ENCODE measurements around the gene FOXP1. TPM values are rescaled to one million over a fixed set of nuclear protein-coding genes. Genes with fewer than 3 reads are reported as not detected.

The FOXP1 gene
- total RNA-seq, 2 donors from 2014 or later, result 101 to 171 TPM

- peak overlapping the region; percentile 8 for H3K27ac Mint-ChIP-seq
- peaks cover 22% of the 10 kb centered on the region for H3K4me1 Mint-ChIP-seq
- H3K36me3 Mint-ChIP-seq (ENCODE audit: low read depth), result peaks cover 26% of the 10 kb centered on the region
- ATAC-seq (replicated peaks), result no peak
- H3K27me3 Mint-ChIP-seq, result no peaks in the 10 kb centered on the region
- H3K4me3 Mint-ChIP-seq, result no peak overlapping the region
- peaks cover 3% of the 10 kb centered on the region for H3K9me3 Mint-ChIP-seq
Observed at GRCh38 chr3:71163198-71163918, 420.2 kb downstream of the FOXP1 start.

GRCh38 chr3:71162221-71162620 is 421.3 kb downstream of the FOXP1 start:
- no peak overlapping the region for H3K4me3 Mint-ChIP-seq
- H3K4me1 Mint-ChIP-seq, result peaks cover 22% of the 10 kb centered on the region
- no peak for ATAC-seq (replicated peaks)
- no peak overlapping the region for H3K27ac Mint-ChIP-seq
- peaks cover 3% of the 10 kb centered on the region for H3K9me3 Mint-ChIP-seq
- H3K36me3 Mint-ChIP-seq (ENCODE audit: low read depth), result peaks cover 19% of the 10 kb centered on the region
- H3K27me3 Mint-ChIP-seq, result no peaks in the 10 kb centered on the region

DNA sequence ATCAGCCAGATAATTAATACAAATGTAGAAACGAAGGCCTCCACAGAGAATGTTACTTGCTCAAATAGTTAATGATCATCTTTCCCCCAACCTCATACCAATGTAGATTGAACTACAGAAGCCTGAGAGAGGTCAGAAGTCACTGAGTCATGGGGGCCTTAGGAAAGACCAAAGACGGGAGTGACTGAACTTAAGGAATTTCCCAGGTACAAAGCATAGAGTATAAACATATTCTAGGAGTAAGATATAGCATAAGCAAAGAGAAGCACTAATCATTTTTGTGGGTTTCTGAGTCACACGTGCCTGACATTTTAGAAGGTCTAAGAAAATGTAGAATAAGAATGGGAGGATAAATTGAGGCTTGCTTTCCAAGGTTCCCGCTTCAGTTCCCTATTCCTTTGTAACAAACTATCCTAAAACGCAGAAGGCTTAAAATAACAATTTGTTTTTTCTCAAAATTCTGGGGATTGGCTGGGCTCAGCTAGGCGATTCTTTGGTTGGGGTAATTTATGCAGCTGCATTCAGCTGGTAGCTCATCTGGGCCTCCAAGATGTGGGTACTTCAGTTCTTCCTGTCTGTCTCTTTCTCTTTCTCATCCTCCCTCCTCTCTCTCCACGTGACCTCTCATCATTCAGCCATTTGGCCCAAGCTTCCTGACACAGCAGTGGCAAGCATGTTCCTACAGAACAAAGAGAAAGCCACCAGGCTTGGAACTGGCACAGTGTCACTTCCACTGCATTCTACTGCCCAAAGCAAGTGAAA is 422.6 kb downstream of the FOXP1 start:
- H3K9me3 Mint-ChIP-seq, result peaks cover 3% of the 10 kb centered on the region

GRCh38 chr3:71156062-71156665 is 427.4 kb downstream of the FOXP1 start:
- H3K4me3 Mint-ChIP-seq, result no peak overlapping the region
- H3K27ac Mint-ChIP-seq, result peak overlapping the region; percentile 23
- peaks cover 4% of the 10 kb centered on the region for H3K36me3 Mint-ChIP-seq (ENCODE audit: low read depth)
- no peak for ATAC-seq (replicated peaks)
- peaks cover 14% of the 10 kb centered on the region for H3K4me1 Mint-ChIP-seq
- no peaks in the 10 kb centered on the region for H3K27me3 Mint-ChIP-seq
- peaks cover under 1% of the 10 kb centered on the region for H3K9me3 Mint-ChIP-seq

More for the DNA sequence above, 422.6 kb downstream of the FOXP1 start:
- peak overlapping the region; percentile 11 for H3K27ac Mint-ChIP-seq
- peaks cover 7% of the 10 kb centered on the region for H3K36me3 Mint-ChIP-seq (ENCODE audit: low read depth)
- H3K4me1 Mint-ChIP-seq, result peaks cover 27% of the 10 kb centered on the region
- no peaks in the 10 kb centered on the region for H3K27me3 Mint-ChIP-seq
- peak overlapping the region; percentile 40 for H3K4me3 Mint-ChIP-seq
- ATAC-seq (replicated peaks), result peak; percentile 85

DNA sequence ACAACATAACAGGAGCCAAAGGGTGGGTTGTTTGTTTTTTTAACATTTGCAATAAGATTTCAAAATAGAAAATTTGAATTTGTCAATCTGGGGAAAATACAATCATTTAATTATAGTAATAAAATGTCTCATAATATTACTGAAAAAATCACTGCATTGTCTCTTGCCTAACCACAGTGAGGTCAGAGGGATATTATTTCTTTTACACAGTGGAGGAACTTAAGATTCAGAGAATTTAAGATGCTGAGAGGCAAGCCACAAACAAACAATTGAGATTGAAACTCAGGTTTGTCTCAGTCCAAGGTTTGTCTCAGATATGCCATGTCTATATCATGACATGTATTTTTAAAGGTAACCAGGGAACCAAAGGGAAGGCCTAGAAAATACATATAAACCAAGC is 428.7 kb downstream of the FOXP1 start:
- Mint-ChIP-seq H3K9me3 (no peaks in the 10 kb centered on the region), H3K4me1 (peaks cover 16% of the 10 kb centered on the region), H3K27me3 (no peaks in the 10 kb centered on the region), H3K36me3 (ENCODE audit: low read depth) (peaks cover 4% of the 10 kb centered on the region), H3K4me3 (no peak overlapping the region), H3K27ac (no peak overlapping the region)
- no peak for ATAC-seq (replicated peaks)

DNA sequence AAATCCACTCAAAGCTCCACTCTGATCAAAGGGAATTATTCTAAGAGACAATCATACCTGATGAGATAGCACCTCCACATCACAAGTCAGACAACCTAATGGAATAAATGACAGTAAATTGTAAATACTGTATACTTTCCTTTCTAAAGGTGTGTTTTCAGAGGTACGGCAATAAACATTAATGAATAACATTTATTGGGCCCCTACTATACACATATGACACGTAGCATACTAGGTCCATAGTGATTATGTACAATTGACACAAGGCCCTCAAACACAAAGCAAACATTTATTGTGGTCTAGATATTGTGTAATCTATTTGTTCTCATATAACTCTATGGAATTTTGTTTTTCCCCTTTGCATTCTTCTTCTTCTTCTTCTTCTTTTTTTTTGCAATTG is 429.8 kb downstream of the FOXP1 start:
- Mint-ChIP-seq H3K36me3 (ENCODE audit: low read depth) (peaks cover 4% of the 10 kb centered on the region), H3K27me3 (no peaks in the 10 kb centered on the region), H3K4me1 (peaks cover 21% of the 10 kb centered on the region), H3K27ac (no peak overlapping the region), H3K9me3 (no peaks in the 10 kb centered on the region), H3K4me3 (no peak overlapping the region)
- no peak for ATAC-seq (replicated peaks)

DNA sequence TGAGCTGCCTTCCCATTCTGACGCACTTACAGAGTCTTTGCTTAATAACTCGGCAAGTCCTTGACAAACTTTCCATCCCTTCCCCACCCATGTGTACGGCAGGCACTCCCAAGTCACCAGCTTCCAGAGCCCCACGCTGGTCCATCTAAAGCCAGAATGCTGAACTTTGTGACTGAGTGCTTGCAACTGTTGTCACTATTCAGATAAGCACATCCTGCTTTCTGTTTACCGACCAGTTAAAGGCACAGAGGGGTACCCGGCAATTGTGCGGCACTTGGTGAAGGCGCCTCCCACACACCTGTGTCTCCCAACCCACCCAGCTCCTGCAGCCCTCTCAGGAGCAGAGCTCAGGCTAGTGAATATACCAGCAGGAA is 430.6 kb downstream of the FOXP1 start:
- Mint-ChIP-seq H3K9me3 (no peaks in the 10 kb centered on the region), H3K36me3 (ENCODE audit: low read depth) (peaks cover 4% of the 10 kb centered on the region), H3K4me1 (peaks cover 24% of the 10 kb centered on the region), H3K27ac (no peak overlapping the region), H3K4me3 (no peak overlapping the region), H3K27me3 (no peaks in the 10 kb centered on the region)
- no peak for ATAC-seq (replicated peaks)

- H3K4me1 Mint-ChIP-seq, result peaks cover 24% of the 10 kb centered on the region
- no peaks in the 10 kb centered on the region for H3K27me3 Mint-ChIP-seq
- no peak for ATAC-seq (replicated peaks)
- no peak overlapping the region for H3K4me3 Mint-ChIP-seq
- no peak overlapping the region for H3K27ac Mint-ChIP-seq
- peaks cover 4% of the 10 kb centered on the region for H3K36me3 Mint-ChIP-seq (ENCODE audit: low read depth)
- no peaks in the 10 kb centered on the region for H3K9me3 Mint-ChIP-seq
Observed at GRCh38 chr3:71152039-71152891, 431.3 kb downstream of the FOXP1 start.

- Mint-ChIP-seq H3K4me3 (peak overlapping the region; percentile 45), H3K4me1 (peaks cover 16% of the 10 kb centered on the region), H3K27ac (peak overlapping the region; percentile 60), H3K36me3 (ENCODE audit: low read depth) (peaks cover 4% of the 10 kb centered on the region), H3K9me3 (no peaks in the 10 kb centered on the region), H3K27me3 (no peaks in the 10 kb centered on the region)
- ATAC-seq (replicated peaks), result peak; percentile 90
Observed at GRCh38 chr3:71149959-71150954, 433.3 kb downstream of the FOXP1 start.

DNA sequence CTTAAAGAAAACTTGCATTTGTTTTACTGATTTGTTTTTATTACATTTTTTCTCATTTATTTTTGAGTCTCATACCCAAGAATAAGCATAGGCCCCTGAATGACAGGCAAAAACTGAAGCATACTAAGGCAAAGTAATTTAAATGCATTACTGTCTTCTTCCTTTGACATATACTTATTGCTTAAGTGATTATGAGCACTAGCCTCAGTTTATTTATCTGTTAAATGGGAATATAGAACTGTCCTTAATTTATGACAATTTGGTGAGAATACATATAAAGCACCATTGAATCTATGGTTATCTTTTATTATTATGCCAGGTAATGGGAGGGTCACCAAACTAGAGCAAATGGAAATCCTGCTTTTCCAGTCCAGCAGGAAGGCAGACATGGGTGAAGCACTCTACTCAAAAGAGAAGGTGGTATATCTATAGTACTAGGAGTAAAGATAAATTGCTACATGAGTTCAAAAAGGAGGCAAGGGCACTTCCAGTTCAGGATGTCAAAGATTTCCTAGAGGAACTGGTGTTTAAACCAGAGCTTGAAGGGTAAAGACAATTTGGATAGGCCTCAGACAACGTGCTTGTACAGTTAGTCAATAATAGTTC is 435.0 kb downstream of the FOXP1 start:
- peaks cover 12% of the 10 kb centered on the region for H3K36me3 Mint-ChIP-seq (ENCODE audit: low read depth)
- H3K4me1 Mint-ChIP-seq, result peaks cover 23% of the 10 kb centered on the region
- H3K9me3 Mint-ChIP-seq, result no peaks in the 10 kb centered on the region
- no peaks in the 10 kb centered on the region for H3K27me3 Mint-ChIP-seq
- no peak for ATAC-seq (replicated peaks)
- no peak overlapping the region for H3K4me3 Mint-ChIP-seq
- no peak overlapping the region for H3K27ac Mint-ChIP-seq

GRCh38 chr3:71146673-71147072 is 436.9 kb downstream of the FOXP1 start:
- Mint-ChIP-seq H3K4me1 (peaks cover 31% of the 10 kb centered on the region), H3K9me3 (no peaks in the 10 kb centered on the region)

DNA sequence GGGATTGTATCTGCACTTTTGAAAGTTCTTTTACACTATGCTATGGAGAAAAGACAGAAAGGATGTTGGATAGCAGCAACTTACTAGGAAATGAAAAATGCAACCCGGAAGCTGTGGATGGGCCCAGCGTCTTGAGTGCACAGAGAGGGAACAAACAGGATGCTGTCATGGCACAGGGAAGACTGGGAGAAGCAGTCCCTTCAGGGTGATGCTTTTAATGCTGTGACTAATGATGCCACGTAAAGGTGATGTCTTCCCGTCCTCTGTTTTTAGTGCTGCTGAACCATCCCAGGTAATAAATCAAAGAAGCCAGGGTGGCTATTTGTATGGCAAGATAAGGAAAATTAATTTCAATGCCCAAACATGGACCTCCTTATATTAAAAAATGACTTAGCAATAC is 437.6 kb downstream of the FOXP1 start:
- Mint-ChIP-seq H3K27me3 (no peaks in the 10 kb centered on the region), H3K4me1 (peaks cover 35% of the 10 kb centered on the region), H3K9me3 (peaks cover 4% of the 10 kb centered on the region), H3K4me3 (no peak overlapping the region), H3K27ac (no peak overlapping the region), H3K36me3 (ENCODE audit: low read depth) (peaks cover 12% of the 10 kb centered on the region)
- no peak for ATAC-seq (replicated peaks)

More at GRCh38 chr3:71146673-71147072, 436.9 kb downstream of the FOXP1 start:
- ATAC-seq (replicated peaks), result no peak
- no peak overlapping the region for H3K27ac Mint-ChIP-seq
- no peaks in the 10 kb centered on the region for H3K27me3 Mint-ChIP-seq
- peaks cover 12% of the 10 kb centered on the region for H3K36me3 Mint-ChIP-seq (ENCODE audit: low read depth)
- H3K4me3 Mint-ChIP-seq, result no peak overlapping the region

Measured in activated T-helper 17 cell treated with anti-CD3 and anti-CD28 coated beads, Interleukin-2, amount 50 U/mL, for 72 hours (primary cell).